Neural cell (in vitro differentiated cells): ENCODE measurements around the gene ZNF672. TPM values are rescaled to one million over a fixed set of nuclear protein-coding genes. Genes with fewer than 3 reads are reported as not detected.

Source experiments
- H2AFZ ChIP-seq: fragments of 200-600, 300-800 bp; sonication (generic), shearing (Covaris generic); 2 replicates; pipeline ENCODE4 v1.6.0; 2014; ENCODE audit warnings: low read depth, mild to moderate bottlenecking, antibody characterized with exemption, low read length, moderate library complexity
- H3F3A ChIP-seq: fragments of 200-600 bp; shearing (Covaris generic); 2 replicates; pipeline ENCODE4 v1.6.1; 2016; ENCODE audit warnings: mild to moderate bottlenecking, moderate library complexity, mixed read lengths, antibody characterized with exemption, low read length; ENCODE audit not compliant: insufficient read depth, poor library complexity, severe bottlenecking
- H3K27ac ChIP-seq: fragments of 200-600, 300-800 bp; sonication (generic), shearing (Covaris generic); 2 replicates; pipeline ENCODE4 v1.5.1; 2014; ENCODE audit warnings: mild to moderate bottlenecking, low read length, moderate library complexity
- H3K27me3 ChIP-seq: fragments of 300-800, 200-600 bp; sonication (generic), shearing (Covaris generic); 2 replicates; pipeline ENCODE4 v1.6.0; 2014; ENCODE audit warnings: mild to moderate bottlenecking, low read depth, low read length, moderate library complexity; ENCODE audit not compliant: insufficient read depth
- H3K36me3 ChIP-seq: fragments of 300-800, 200-600 bp; sonication (generic), shearing (Covaris generic); 2 replicates; pipeline ENCODE4 v1.5.1; 2014; ENCODE audit warnings: mild to moderate bottlenecking, antibody characterized with exemption, low read length, moderate library complexity; ENCODE audit not compliant: insufficient read depth
- H3K4me2 ChIP-seq: fragments of 300-800, 200-600 bp; sonication (generic), shearing (Covaris generic); 2 replicates; pipeline ENCODE4 v1.6.0; 2014; ENCODE audit warnings: mild to moderate bottlenecking, low read length
- H3K4me3 ChIP-seq: fragments of 300-800, 200-600 bp; sonication (generic), shearing (Covaris generic); 2 replicates; pipeline ENCODE4 v1.5.1; 2014; ENCODE audit warnings: mild to moderate bottlenecking, low read length, moderate library complexity
- H3K79me2 ChIP-seq: fragments of 200-600 bp; shearing (Covaris generic); replicated peaks from 2 replicates; pipeline ENCODE4 v1.6.0; 2014; ENCODE audit warnings: mild to moderate bottlenecking, low read length, moderate library complexity; ENCODE audit not compliant: insufficient read depth
- H3K9ac ChIP-seq: fragments of 300-800, 200-600 bp; sonication (generic), shearing (Covaris generic); 2 replicates; pipeline ENCODE4 v1.6.1; 2016; ENCODE audit warnings: mild to moderate bottlenecking, low read length, mixed read lengths
- H3K9me2 ChIP-seq: fragments of 200-600 bp; shearing (Covaris generic); 2 replicates; pipeline ENCODE4 v1.6.1; 2016; ENCODE audit warnings: mild to moderate bottlenecking, low read length, mixed read lengths; ENCODE audit not compliant: insufficient read depth
- H3K9me3 ChIP-seq: fragments of 200-600, 300-800 bp; sonication (generic), shearing (Covaris generic); 2 replicates; pipeline ENCODE4 v1.6.1; 2016; ENCODE audit warnings: mild to moderate bottlenecking, mixed run types, low read length, moderate library complexity, mixed read lengths
- H4K20me1 ChIP-seq: fragments of 200-600 bp; shearing (Covaris generic); 2 replicates; pipeline ENCODE4 v1.6.1; 2016; ENCODE audit warnings: mild to moderate bottlenecking, mixed run types; ENCODE audit not compliant: insufficient read depth
- EP300 ChIP-seq: fragments of 450-650 bp; conservative IDR thresholded peaks from 2 replicates; pipeline ENCODE4 v1.6.1; 2014; ENCODE audit warnings: antibody characterized with exemption, mild to moderate bottlenecking, moderate library complexity; ENCODE audit not compliant: poor library complexity, severe bottlenecking
- EZH2 ChIP-seq: fragments of 200-600, 300-800 bp; shearing (Covaris generic), sonication (generic); IDR thresholded peaks from 2 replicates; pipeline ENCODE4 v1.6.1; 2014; ENCODE audit warnings: antibody characterized with exemption, low read length, borderline replicate concordance, mild to moderate bottlenecking; ENCODE audit not compliant: insufficient read depth, poor library complexity, severe bottlenecking
- MXI1 ChIP-seq: fragments of 450-650 bp; conservative IDR thresholded peaks from 2 replicates; pipeline ENCODE4 v1.6.1; 2014; ENCODE audit warnings: antibody characterized with exemption, mild to moderate bottlenecking; ENCODE audit not compliant: poor library complexity, severe bottlenecking
- POLR2AphosphoS5 ChIP-seq: IDR thresholded peaks from 2 replicates; pipeline ENCODE4 v1.6.1; 2012
- RAD21 ChIP-seq: fragments of 450-650 bp; conservative IDR thresholded peaks from 2 replicates; pipeline ENCODE4 v1.6.1; 2014; ENCODE audit warnings: antibody characterized with exemption, mild to moderate bottlenecking, moderate library complexity
- SMC3 ChIP-seq: fragments of 450-650 bp; conservative IDR thresholded peaks from 2 replicates; pipeline ENCODE4 v1.6.1; 2014; ENCODE audit warnings: antibody characterized with exemption, mild to moderate bottlenecking, moderate library complexity; ENCODE audit not compliant: poor library complexity
- TAF1 ChIP-seq: IDR thresholded peaks from 2 replicates; pipeline ENCODE4 v1.6.1; 2012; ENCODE audit warnings: low read depth
- polyA plus RNA-seq: library from polyadenylated mRNA; depleted of rRNA; stranded (reverse); fragments of >200 nt; gene quantifications from 2 replicates; pipeline ENCODE4 v1.2.3, GENCODE V29; 2014
- TF ChIP-seq, protein P1 (sequence below): IDR thresholded peaks from 2 replicates; pipeline ENCODE4 v1.6.1; 2012; ENCODE audit warnings: borderline replicate concordance
- TF ChIP-seq, protein P2 (sequence below): fragments of 450-650 bp; IDR thresholded peaks from 2 replicates; pipeline ENCODE4 v1.5.1; 2014; ENCODE audit warnings: antibody characterized with exemption, mild to moderate bottlenecking, moderate library complexity; ENCODE audit not compliant: poor library complexity, severe bottlenecking

The ZNF672 gene
- polyA plus RNA-seq, 1 donor from 2014 or later: 22.9 TPM

DNA sequence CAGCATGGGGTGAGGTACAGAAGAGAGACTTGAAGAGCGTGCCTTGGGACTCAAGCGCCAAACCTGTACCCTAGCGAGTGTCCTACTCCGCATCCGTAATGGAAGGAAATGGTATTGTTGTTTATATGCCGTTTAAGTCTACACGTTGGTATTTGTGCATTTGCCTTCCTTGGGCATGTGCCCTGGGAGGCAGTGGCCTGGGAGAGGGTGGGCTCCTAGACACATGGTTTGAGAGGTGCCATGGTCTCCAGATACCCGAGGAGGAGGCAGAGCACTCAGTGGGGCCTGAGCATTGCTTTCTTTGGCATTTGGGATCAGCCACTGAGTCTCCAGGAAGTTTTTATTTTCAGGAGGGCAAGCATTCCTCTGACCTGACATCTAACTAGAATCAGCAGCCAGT lies 6.5 kb downstream of the ZNF672 start:
- H3F3A ChIP-seq: no peaks in the 10 kb centered on the region
- H3K4me3 ChIP-seq: no peak overlapping the region
- H3K27me3 ChIP-seq: no peaks in the 10 kb centered on the region
- no peaks in the 10 kb centered on the region for H4K20me1 ChIP-seq
- no peak overlapping the region for H2AFZ ChIP-seq
- TF ChIP-seq, protein P1, sequence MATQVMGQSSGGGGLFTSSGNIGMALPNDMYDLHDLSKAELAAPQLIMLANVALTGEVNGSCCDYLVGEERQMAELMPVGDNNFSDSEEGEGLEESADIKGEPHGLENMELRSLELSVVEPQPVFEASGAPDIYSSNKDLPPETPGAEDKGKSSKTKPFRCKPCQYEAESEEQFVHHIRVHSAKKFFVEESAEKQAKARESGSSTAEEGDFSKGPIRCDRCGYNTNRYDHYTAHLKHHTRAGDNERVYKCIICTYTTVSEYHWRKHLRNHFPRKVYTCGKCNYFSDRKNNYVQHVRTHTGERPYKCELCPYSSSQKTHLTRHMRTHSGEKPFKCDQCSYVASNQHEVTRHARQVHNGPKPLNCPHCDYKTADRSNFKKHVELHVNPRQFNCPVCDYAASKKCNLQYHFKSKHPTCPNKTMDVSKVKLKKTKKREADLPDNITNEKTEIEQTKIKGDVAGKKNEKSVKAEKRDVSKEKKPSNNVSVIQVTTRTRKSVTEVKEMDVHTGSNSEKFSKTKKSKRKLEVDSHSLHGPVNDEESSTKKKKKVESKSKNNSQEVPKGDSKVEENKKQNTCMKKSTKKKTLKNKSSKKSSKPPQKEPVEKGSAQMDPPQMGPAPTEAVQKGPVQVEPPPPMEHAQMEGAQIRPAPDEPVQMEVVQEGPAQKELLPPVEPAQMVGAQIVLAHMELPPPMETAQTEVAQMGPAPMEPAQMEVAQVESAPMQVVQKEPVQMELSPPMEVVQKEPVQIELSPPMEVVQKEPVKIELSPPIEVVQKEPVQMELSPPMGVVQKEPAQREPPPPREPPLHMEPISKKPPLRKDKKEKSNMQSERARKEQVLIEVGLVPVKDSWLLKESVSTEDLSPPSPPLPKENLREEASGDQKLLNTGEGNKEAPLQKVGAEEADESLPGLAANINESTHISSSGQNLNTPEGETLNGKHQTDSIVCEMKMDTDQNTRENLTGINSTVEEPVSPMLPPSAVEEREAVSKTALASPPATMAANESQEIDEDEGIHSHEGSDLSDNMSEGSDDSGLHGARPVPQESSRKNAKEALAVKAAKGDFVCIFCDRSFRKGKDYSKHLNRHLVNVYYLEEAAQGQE: no peak
- no peak for TF ChIP-seq RAD21
- TF ChIP-seq MXI1: no peak
- TF ChIP-seq EP300: no peak
- H3K4me2 ChIP-seq: no peak overlapping the region
- H3K9me3 ChIP-seq: no peaks in the 10 kb centered on the region
- no peak overlapping the region for H3K27ac ChIP-seq
- H3K9ac ChIP-seq: no peak overlapping the region
- H3K36me3 ChIP-seq: no peaks in the 10 kb centered on the region
- peaks cover 10% of the 10 kb centered on the region for H3K79me2 ChIP-seq
- no peaks in the 10 kb centered on the region for H3K9me2 ChIP-seq

- Histone ChIP-seq H2AFZ (no peak overlapping the region), H3K79me2 (no peaks in the 10 kb centered on the region), H3K9me2 (no peaks in the 10 kb centered on the region), H3K9ac (no peak overlapping the region), H3F3A (no peaks in the 10 kb centered on the region), H4K20me1 (no peaks in the 10 kb centered on the region), H3K27me3 (no peaks in the 10 kb centered on the region), H3K27ac (no peak overlapping the region), H3K9me3 (no peaks in the 10 kb centered on the region), H3K4me2 (no peak overlapping the region), H3K36me3 (no peaks in the 10 kb centered on the region), H3K4me3 (no peak overlapping the region)
- no peak for TF ChIP-seq EZH2
- no peak for TF ChIP-seq MXI1
- TF ChIP-seq, protein P2, sequence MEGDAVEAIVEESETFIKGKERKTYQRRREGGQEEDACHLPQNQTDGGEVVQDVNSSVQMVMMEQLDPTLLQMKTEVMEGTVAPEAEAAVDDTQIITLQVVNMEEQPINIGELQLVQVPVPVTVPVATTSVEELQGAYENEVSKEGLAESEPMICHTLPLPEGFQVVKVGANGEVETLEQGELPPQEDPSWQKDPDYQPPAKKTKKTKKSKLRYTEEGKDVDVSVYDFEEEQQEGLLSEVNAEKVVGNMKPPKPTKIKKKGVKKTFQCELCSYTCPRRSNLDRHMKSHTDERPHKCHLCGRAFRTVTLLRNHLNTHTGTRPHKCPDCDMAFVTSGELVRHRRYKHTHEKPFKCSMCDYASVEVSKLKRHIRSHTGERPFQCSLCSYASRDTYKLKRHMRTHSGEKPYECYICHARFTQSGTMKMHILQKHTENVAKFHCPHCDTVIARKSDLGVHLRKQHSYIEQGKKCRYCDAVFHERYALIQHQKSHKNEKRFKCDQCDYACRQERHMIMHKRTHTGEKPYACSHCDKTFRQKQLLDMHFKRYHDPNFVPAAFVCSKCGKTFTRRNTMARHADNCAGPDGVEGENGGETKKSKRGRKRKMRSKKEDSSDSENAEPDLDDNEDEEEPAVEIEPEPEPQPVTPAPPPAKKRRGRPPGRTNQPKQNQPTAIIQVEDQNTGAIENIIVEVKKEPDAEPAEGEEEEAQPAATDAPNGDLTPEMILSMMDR: no peak
- TF ChIP-seq SMC3: no peak
- TF ChIP-seq POLR2AphosphoS5: no peak
- TF ChIP-seq, protein P1: no peak
- TF ChIP-seq EP300: no peak
- no peak for TF ChIP-seq RAD21
- TF ChIP-seq TAF1: no peak
Observed at GRCh38 chr1:248847181-248847955, 9.3 kb downstream of the ZNF672 start.
